Esophagus squamous epithelium (tissue), 4 donors: Measurements from ENCODE around the gene CDH6.

Experiments used
- POLR2A ChIP-seq, 4 donors: fragments of 450-650 bp; IDR thresholded peaks; one replicate each; pipeline ENCODE4 v1.6.1; 2017; ENCODE audit warnings: antibody characterized with exemption in 4 of 4, mild to moderate bottlenecking in 4 of 4, moderate library complexity in 3 of 4
- TF ChIP-seq, protein P1 (sequence below), 6 experiments: fragments of 450-650 bp in 4 of 6; fragments of 200-600 bp in 2 of 6; sonication (generic) in 2 of 6; IDR thresholded peaks; one replicate each; pipeline ENCODE4 v1.5.1; 2016 to 2019; ENCODE audit warnings: antibody characterized with exemption in 6 of 6, mild to moderate bottlenecking in 4 of 6, moderate library complexity in 4 of 6

DNA sequence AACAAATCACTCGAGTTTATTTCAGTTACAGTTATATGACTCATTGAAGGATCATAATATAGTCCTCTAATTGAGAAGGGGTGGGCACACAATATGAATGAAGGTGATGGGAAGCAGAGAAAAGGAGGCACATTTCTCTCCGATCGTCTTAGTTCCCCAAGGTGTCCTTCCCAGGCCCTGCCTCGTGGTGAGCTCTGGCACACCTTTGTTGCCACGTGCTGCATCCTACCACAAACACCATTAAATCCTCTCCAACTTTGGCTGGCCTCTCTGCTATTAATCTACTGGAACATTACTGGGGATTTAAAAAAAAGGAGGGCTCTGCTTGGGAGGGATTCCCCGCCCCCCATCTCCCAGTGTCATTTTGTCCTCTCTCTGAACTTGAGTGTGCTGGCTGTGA is 42.9 kb downstream of the CDH6 start:
- TF ChIP-seq, protein P1, sequence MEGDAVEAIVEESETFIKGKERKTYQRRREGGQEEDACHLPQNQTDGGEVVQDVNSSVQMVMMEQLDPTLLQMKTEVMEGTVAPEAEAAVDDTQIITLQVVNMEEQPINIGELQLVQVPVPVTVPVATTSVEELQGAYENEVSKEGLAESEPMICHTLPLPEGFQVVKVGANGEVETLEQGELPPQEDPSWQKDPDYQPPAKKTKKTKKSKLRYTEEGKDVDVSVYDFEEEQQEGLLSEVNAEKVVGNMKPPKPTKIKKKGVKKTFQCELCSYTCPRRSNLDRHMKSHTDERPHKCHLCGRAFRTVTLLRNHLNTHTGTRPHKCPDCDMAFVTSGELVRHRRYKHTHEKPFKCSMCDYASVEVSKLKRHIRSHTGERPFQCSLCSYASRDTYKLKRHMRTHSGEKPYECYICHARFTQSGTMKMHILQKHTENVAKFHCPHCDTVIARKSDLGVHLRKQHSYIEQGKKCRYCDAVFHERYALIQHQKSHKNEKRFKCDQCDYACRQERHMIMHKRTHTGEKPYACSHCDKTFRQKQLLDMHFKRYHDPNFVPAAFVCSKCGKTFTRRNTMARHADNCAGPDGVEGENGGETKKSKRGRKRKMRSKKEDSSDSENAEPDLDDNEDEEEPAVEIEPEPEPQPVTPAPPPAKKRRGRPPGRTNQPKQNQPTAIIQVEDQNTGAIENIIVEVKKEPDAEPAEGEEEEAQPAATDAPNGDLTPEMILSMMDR (IDR thresholded peaks at IDR 0.05) = no peak
- TF ChIP-seq POLR2A (IDR thresholded peaks at IDR 0.05) = no peak
